HG03520 (cell line): ENCODE results near the gene DNAJC18.

Source experiments
- ATAC-seq: cut with Tn5 transposase; IDR thresholded peaks from one replicate; pipeline ENCODE4 v1.9.1; 2021; ENCODE audit warnings: mild to moderate bottlenecking, moderate library complexity; ENCODE audit not compliant: unreplicated experiment

The DNAJC18 gene

GRCh38 chr5:139406963-139407362, 32.4 kb downstream of the DNAJC18 start:
- ATAC-seq: no peak

GRCh38 chr5:139404484-139404840, 34.9 kb downstream of the DNAJC18 start:
- no peak for ATAC-seq

GRCh38 chr5:139403787-139404483, 35.4 kb downstream of the DNAJC18 start, which contains the start of gene SPATA24:
Gene SPATA24 (minus strand): TSS chr5:139404089. CDS start chr5:139404060, 29 bp downstream.
- ATAC-seq: peak; percentile 72

GRCh38 chr5:139403418-139403786, 35.9 kb downstream of the DNAJC18 start:
- peak; percentile 2 for ATAC-seq

- no peak for ATAC-seq
Measured at GRCh38 chr5:139402561-139403158, 36.7 kb downstream of the DNAJC18 start.

GRCh38 chr5:139401546-139401945, 37.8 kb downstream of the DNAJC18 start:
- no peak for ATAC-seq

- no peak for ATAC-seq
Measured at GRCh38 chr5:139399501-139400121, 39.7 kb downstream of the DNAJC18 start.

GRCh38 chr5:139397921-139398320, 41.4 kb downstream of the DNAJC18 start:
- ATAC-seq: no peak

GRCh38 chr5:139396691-139397090, 42.6 kb downstream of the DNAJC18 start:
- no peak for ATAC-seq

- ATAC-seq: no peak
Measured at GRCh38 chr5:139395844-139396640, 43.3 kb downstream of the DNAJC18 start.

GRCh38 chr5:139394654-139395566, 44.4 kb downstream of the DNAJC18 start, which contains the start of gene PROB1:
Gene PROB1 (minus strand): TSS chr5:139395104. CDS start chr5:139395081, 23 bp downstream.
- no peak for ATAC-seq

GRCh38 chr5:139394123-139394653, 45.1 kb downstream of the DNAJC18 start:
- no peak for ATAC-seq

- ATAC-seq: no peak
Measured at GRCh38 chr5:139393497-139394122, 45.7 kb downstream of the DNAJC18 start.

- ATAC-seq: peak; percentile 42
Measured at GRCh38 chr5:139392678-139393496, 46.4 kb downstream of the DNAJC18 start.

GRCh38 chr5:139392324-139392677, 47.0 kb downstream of the DNAJC18 start:
- peak; percentile 18 for ATAC-seq

- no peak for ATAC-seq
Measured at GRCh38 chr5:139391570-139392323, 47.6 kb downstream of the DNAJC18 start.

- ATAC-seq: no peak
Measured at GRCh38 chr5:139390639-139391569, 48.4 kb downstream of the DNAJC18 start.
